Measurements from ENCODE around the gene APOA5.

The APOA5 gene

GRCh38 chr11:116822575-116822974 is 30.9 kb upstream of the APOA5 start:
- H3K4me1 Mint-ChIP-seq, result peaks cover 18% of the 10 kb centered on the region
- H3K27ac Mint-ChIP-seq, result no peak overlapping the region
- H3K36me3 Mint-ChIP-seq (ENCODE audit: low read depth), result no peaks in the 10 kb centered on the region
- peaks cover 3% of the 10 kb centered on the region for H3K27me3 Mint-ChIP-seq (ENCODE audit: low read depth, poor library complexity)
- DNase-seq, result no peak
- no peak for TF ChIP-seq CTCF (IDR thresholded peaks at IDR 0.05)
- no peaks in the 10 kb centered on the region for H3K9me3 Mint-ChIP-seq
- H3K4me3 Mint-ChIP-seq, result no peak overlapping the region

GRCh38 chr11:116821050-116821918 is 29.6 kb upstream of the APOA5 start:
- Mint-ChIP-seq H3K4me1 (peaks cover 10% of the 10 kb centered on the region), H3K4me3 (no peak overlapping the region), H3K9me3 (no peaks in the 10 kb centered on the region), H3K36me3 (ENCODE audit: low read depth) (no peaks in the 10 kb centered on the region), H3K27me3 (ENCODE audit: low read depth, poor library complexity) (no peaks in the 10 kb centered on the region), H3K27ac (no peak overlapping the region)
- no peak for TF ChIP-seq CTCF (IDR thresholded peaks at IDR 0.05)
- DNase-seq, result no peak

GRCh38 chr11:116819049-116819448 is 27.4 kb upstream of the APOA5 start:
- Mint-ChIP-seq H3K9me3 (no peaks in the 10 kb centered on the region), H3K27me3 (ENCODE audit: low read depth, poor library complexity) (no peaks in the 10 kb centered on the region), H3K4me1 (peaks cover 4% of the 10 kb centered on the region), H3K36me3 (ENCODE audit: low read depth) (no peaks in the 10 kb centered on the region), H3K4me3 (no peak overlapping the region), H3K27ac (no peak overlapping the region)
- DNase-seq, result no peak
- no peak for TF ChIP-seq CTCF (IDR thresholded peaks at IDR 0.05)

GRCh38 chr11:116814502-116814901 is 22.8 kb upstream of the APOA5 start:
- peaks cover 3% of the 10 kb centered on the region for H3K27me3 Mint-ChIP-seq (ENCODE audit: low read depth, poor library complexity)
- H3K4me3 Mint-ChIP-seq, result no peak overlapping the region
- H3K27ac Mint-ChIP-seq, result no peak overlapping the region
- no peaks in the 10 kb centered on the region for H3K4me1 Mint-ChIP-seq
- H3K9me3 Mint-ChIP-seq, result no peaks in the 10 kb centered on the region
- TF ChIP-seq CTCF (IDR thresholded peaks at IDR 0.05), result no peak
- DNase-seq, result no peak
- H3K36me3 Mint-ChIP-seq (ENCODE audit: low read depth), result no peaks in the 10 kb centered on the region

GRCh38 chr11:116813781-116814471 is 22.2 kb upstream of the APOA5 start:
- TF ChIP-seq CTCF (IDR thresholded peaks at IDR 0.05), result no peak
- H3K9me3 Mint-ChIP-seq, result no peaks in the 10 kb centered on the region
- H3K4me1 Mint-ChIP-seq, result no peaks in the 10 kb centered on the region
- peaks cover 3% of the 10 kb centered on the region for H3K27me3 Mint-ChIP-seq (ENCODE audit: low read depth, poor library complexity)
- DNase-seq, result no peak
- no peak overlapping the region for H3K4me3 Mint-ChIP-seq
- no peak overlapping the region for H3K27ac Mint-ChIP-seq
- H3K36me3 Mint-ChIP-seq (ENCODE audit: low read depth), result no peaks in the 10 kb centered on the region

Data from nephron progenitor cell (in vitro differentiated cells).